H1 (cell line): ENCODE measurements around the gene TEX29. TPM values are rescaled to one million over a fixed set of nuclear protein-coding genes. Genes with fewer than 3 reads are reported as not detected.

ENCODE experiments used
- CTCF ChIA-PET: fragments of 300-600 bp; sonication (Branson Sonifier 250); formaldehyde crosslinking; loops from one replicate; lab custom pipeline; 2021; ENCODE audit not compliant: partially characterized antibody; lab: Charles Lee
- POLR2A ChIA-PET: fragments of 300-600 bp; sonication (Branson Sonifier 250); formaldehyde crosslinking; loops from one replicate; lab custom pipeline; 2021; ENCODE audit warnings: inconsistent platforms; ENCODE audit not compliant: partially characterized antibody; lab: Charles Lee
- DNase-seq, 2 experiments: peaks; one replicate each; pipeline versions ENCODE4 v3.0.0 to v3.0.0-alpha.2; 2010 to 2022; ENCODE audit warnings: low spot score in 2 of 2, low read depth in 1 of 2, mixed read lengths in 1 of 2
- FAIRE-seq: peaks from 2 replicates; lab custom pipeline; 2011; peaks lifted over from hg19 to GRCh38; lab: Jason Lieb, UNC
- H2AFZ ChIP-seq: 2 replicates; pipeline ENCODE4 v1.8.1; 2012; ENCODE audit warnings: low read length, inconsistent platforms
- H2AK5ac ChIP-seq: 2 replicates; pipeline ENCODE4 v1.6.1; 2013; ENCODE audit warnings: low read depth, low read length
- H2BK120ac ChIP-seq: replicated peaks from 2 replicates; pipeline ENCODE3; 2013; ENCODE audit warnings: low read depth, low read length, inconsistent platforms
- H2BK12ac ChIP-seq: 2 replicates; pipeline ENCODE4 v1.6.1; 2013; ENCODE audit warnings: low read depth, low read length
- H2BK15ac ChIP-seq: 2 replicates; pipeline ENCODE4 v1.6.1; 2013; ENCODE audit warnings: low read length
- H2BK20ac ChIP-seq: 2 replicates; pipeline ENCODE4 v1.6.1; 2013; ENCODE audit warnings: low read length
- H2BK5ac ChIP-seq: 2 replicates; pipeline ENCODE4 v1.6.1; 2013; ENCODE audit warnings: low read depth, low read length
- H3K14ac ChIP-seq: 2 replicates; pipeline ENCODE4 v1.6.1; 2013; ENCODE audit warnings: inconsistent platforms; ENCODE audit not compliant: insufficient read length
- H3K18ac ChIP-seq: 2 replicates; pipeline ENCODE4 v1.6.1; 2013; ENCODE audit warnings: low read length; ENCODE audit errors: extremely low read depth
- H3K23ac ChIP-seq: 2 replicates; pipeline ENCODE4 v1.6.1; 2013; ENCODE audit warnings: inconsistent platforms; ENCODE audit not compliant: insufficient read length
- H3K23me2 ChIP-seq: 2 replicates; pipeline ENCODE4 v1.6.1; 2013; ENCODE audit warnings: low read depth, low read length
- H3K27ac ChIP-seq: 2 replicates; pipeline ENCODE4 v1.6.1; 2011; ENCODE audit warnings: low read depth, low read length, inconsistent platforms
- H3K27me3 ChIP-seq, 4 experiments: replicated peaks in 1 of 4; 1 replicate in 1 of 4; 2 replicates in 3 of 4; pipeline versions ENCODE4 v1.6.1 to v1.8.1; 2011 to 2013; ENCODE audit warnings: low read length in 3 of 4, mild to moderate bottlenecking in 3 of 4, inconsistent platforms in 2 of 4, mixed read lengths in 2 of 4, moderate library complexity in 1 of 4; ENCODE audit not compliant: control insufficient read depth in 3 of 4, insufficient read depth in 3 of 4; ENCODE audit errors: extremely low read depth in 1 of 4
- H3K36me3 ChIP-seq, 4 experiments: 2 replicates each; pipeline versions ENCODE4 v1.6.1 to v1.8.1; 2011 to 2013; ENCODE audit warnings: mild to moderate bottlenecking in 4 of 4, low read length in 3 of 4, moderate library complexity in 2 of 4, control low read depth in 1 of 4, inconsistent platforms in 1 of 4; ENCODE audit not compliant: insufficient read depth in 4 of 4, control insufficient read depth in 2 of 4
- H3K4ac ChIP-seq: replicated peaks from 2 replicates; pipeline ENCODE3; 2013; ENCODE audit warnings: low read length, low read depth, mixed read lengths, inconsistent platforms; ENCODE audit not compliant: insufficient read length
- H3K4me1 ChIP-seq, 4 experiments: replicated peaks in 1 of 4; 1 replicate in 1 of 4; 2 replicates in 3 of 4; pipeline versions ENCODE4 v1.6.1 to v1.8.1; 2011 to 2013; ENCODE audit warnings: low read length in 3 of 4, inconsistent platforms in 2 of 4, mixed read lengths in 1 of 4; ENCODE audit not compliant: insufficient read depth in 4 of 4, control insufficient read depth in 3 of 4
- H3K4me2 ChIP-seq, 2 experiments: 2 replicates each; pipeline versions ENCODE4 v1.6.1 to v1.8.1; 2011 to 2013; ENCODE audit warnings: low read depth in 2 of 2, low read length in 2 of 2, control low read depth in 1 of 2, inconsistent platforms in 1 of 2, mild to moderate bottlenecking in 1 of 2; ENCODE audit not compliant: insufficient read depth in 1 of 2
- H3K4me3 ChIP-seq, 4 experiments: fragments of 200-600, 300-600 bp in 1 of 4; sonication (generic), shearing (Covaris generic), sonication (Bioruptor Twin) in 1 of 4; 2 replicates each; pipeline versions ENCODE4 v1.5.1 to v1.8.1; 2011 to 2016; ENCODE audit warnings: low read length in 4 of 4, low read depth in 3 of 4, control low read depth in 2 of 4, inconsistent platforms in 2 of 4, mild to moderate bottlenecking in 2 of 4, mixed read lengths in 1 of 4, moderate library complexity in 1 of 4; ENCODE audit not compliant: insufficient read depth in 2 of 4; ENCODE audit errors: extremely low read depth in 1 of 4
- H3K56ac ChIP-seq: replicated peaks from 2 replicates; pipeline ENCODE3; 2013; ENCODE audit warnings: low read depth, mild to moderate bottlenecking, mixed read lengths, low read length, inconsistent platforms; ENCODE audit not compliant: insufficient read length
- H3K79me1 ChIP-seq: 2 replicates; pipeline ENCODE4 v1.6.1; 2013; ENCODE audit warnings: low read depth, low read length, control low read depth
- H3K79me2 ChIP-seq, 2 experiments: 2 replicates each; pipeline versions ENCODE4 v1.6.1 to v1.8.1; 2012 to 2013; ENCODE audit warnings: low read length in 2 of 2, mild to moderate bottlenecking in 2 of 2, inconsistent platforms in 1 of 2; ENCODE audit not compliant: insufficient read depth in 2 of 2, control insufficient read depth in 1 of 2
- H3K9ac ChIP-seq, 4 experiments: replicated peaks in 1 of 4; 1 replicate in 1 of 4; 2 replicates in 3 of 4; pipeline versions ENCODE4 v1.6.1 to v1.8.1; 2011 to 2013; ENCODE audit warnings: low read depth in 3 of 4, low read length in 3 of 4, control low read depth in 2 of 4, mild to moderate bottlenecking in 2 of 4, moderate library complexity in 2 of 4, inconsistent platforms in 1 of 4; ENCODE audit errors: extremely low read depth in 1 of 4
- H3K9me3 ChIP-seq, 2 experiments: 2 replicates each; pipeline versions ENCODE4 v1.6.1 to v1.8.1; 2012 to 2013; ENCODE audit warnings: mild to moderate bottlenecking in 2 of 2, moderate library complexity in 2 of 2, control low read depth in 1 of 2, inconsistent platforms in 1 of 2, low read depth in 1 of 2, low read length in 1 of 2, mixed read lengths in 1 of 2; ENCODE audit not compliant: insufficient read depth in 2 of 2
- H4K20me1 ChIP-seq, 2 experiments: replicated peaks in 1 of 2; 2 replicates each; pipeline versions ENCODE3 to v1.8.1; 2011 to 2013; ENCODE audit warnings: inconsistent platforms in 2 of 2, low read length in 2 of 2, mild to moderate bottlenecking in 1 of 2; ENCODE audit not compliant: insufficient read depth in 2 of 2, control insufficient read depth in 1 of 2
- H4K5ac ChIP-seq: 2 replicates; pipeline ENCODE4 v1.6.1; 2013; ENCODE audit warnings: low read length, low read depth, mixed read lengths, inconsistent platforms; ENCODE audit not compliant: insufficient read length
- H4K8ac ChIP-seq: 2 replicates; pipeline ENCODE4 v1.8.0; 2013; ENCODE audit warnings: mild to moderate bottlenecking, moderate library complexity, low read length, inconsistent platforms; ENCODE audit not compliant: insufficient read depth; ENCODE audit errors: extremely low read depth
- H4K91ac ChIP-seq: replicated peaks from 2 replicates; pipeline ENCODE3; 2013; ENCODE audit warnings: low read length, mixed read lengths, inconsistent platforms; ENCODE audit not compliant: insufficient read length
- CBX5 ChIP-seq: fragments of 300-800, 300-1000 bp; sonication (generic); IDR thresholded peaks from 2 replicates; pipeline ENCODE4 v1.7.1; 2016; ENCODE audit warnings: antibody characterized with exemption, low read length, low read depth
- CHD1 ChIP-seq: IDR thresholded peaks from 2 replicates; pipeline ENCODE4 v1.6.1; 2012; ENCODE audit warnings: low read depth, low read length, improper control_type of control experiment
- GABPA ChIP-seq: IDR thresholded peaks from 2 replicates; pipeline ENCODE4 v1.6.1; 2011; ENCODE audit warnings: mild to moderate bottlenecking, low read length, moderate library complexity, borderline replicate concordance; ENCODE audit not compliant: insufficient read depth
- GTF2F1 ChIP-seq: IDR thresholded peaks from 2 replicates; pipeline ENCODE4 v1.6.1; 2012; ENCODE audit warnings: low read depth, low read length, improper control_type of control experiment, borderline replicate concordance
- MAFK ChIP-seq: IDR thresholded peaks from 2 replicates; pipeline ENCODE4 v1.6.1; 2012; ENCODE audit warnings: low read depth, mild to moderate bottlenecking, improper control_type of control experiment, low read length
- MAX ChIP-seq: IDR thresholded peaks from 2 replicates; pipeline ENCODE4 v1.6.1; 2012; ENCODE audit warnings: inconsistent platforms
- NANOG ChIP-seq: IDR thresholded peaks from 2 replicates; pipeline ENCODE4 v1.6.1; 2011; ENCODE audit warnings: low read length, low read depth, mild to moderate bottlenecking, inconsistent platforms; ENCODE audit not compliant: insufficient read depth, poor library complexity, severe bottlenecking
- PHF8 ChIP-seq: fragments of 200-600 bp; sonication (generic); conservative IDR thresholded peaks from 2 replicates; pipeline ENCODE4 v1.7.1; 2012; ENCODE audit warnings: low read depth, mild to moderate bottlenecking, inconsistent platforms, low read length, moderate library complexity
- POU5F1 ChIP-seq: IDR thresholded peaks from 2 replicates; pipeline ENCODE4 v1.6.1; 2011; ENCODE audit warnings: low read depth, mild to moderate bottlenecking, low read length, moderate library complexity
- RNF2 ChIP-seq: fragments of 200-900, 300-1000 bp; sonication (generic); IDR thresholded peaks from 2 replicates; pipeline ENCODE4 v1.7.1; 2016; ENCODE audit warnings: borderline replicate concordance, low read depth, mild to moderate bottlenecking, antibody characterized with exemption, low read length; ENCODE audit not compliant: poor library complexity, severe bottlenecking; ENCODE audit errors: missing control alignments
- SIRT6 ChIP-seq: IDR thresholded peaks from one replicate; pipeline ENCODE4 v1.7.1; 2012; ENCODE audit warnings: low read length, inconsistent platforms
- SP2 ChIP-seq: IDR thresholded peaks from 2 replicates; pipeline ENCODE4 v1.6.1; 2012; ENCODE audit warnings: mild to moderate bottlenecking, low read length, inconsistent platforms
- SP4 ChIP-seq: IDR thresholded peaks from 2 replicates; pipeline ENCODE4 v1.6.1; 2012; ENCODE audit warnings: low read length, inconsistent platforms
- YY1 ChIP-seq: IDR thresholded peaks from 2 replicates; pipeline ENCODE4 v1.6.1; 2011; ENCODE audit warnings: low read depth, mild to moderate bottlenecking, low read length
- WGBS, 2 experiments: shearing (Covaris generic) in 1 of 2; methylation state at CpG; one replicate each; pipeline versions ENCODE4 v1.1.6 to v1.1.7; 2013 to 2015; ENCODE audit warnings: low lambda C conversion rate in 2 of 2, mixed read lengths in 2 of 2, inconsistent platforms in 1 of 2, low coverage in 1 of 2, missing lambda C conversion rate in 1 of 2; ENCODE audit not compliant: insufficient replicate concordance in 2 of 2, insufficient coverage in 1 of 2, insufficient read length in 1 of 2; ENCODE audit errors: extremely low coverage in 1 of 2, missing lambda C conversion rate in 1 of 2; 5-methylcytosine and 5-hydroxymethylcytosine counted together
- polyA plus RNA-seq, 7 experiments: library from polyadenylated mRNA; depleted of rRNA in 3 of 7; stranded (reverse) in 5 of 7; unstranded in 2 of 7; fragments of >200 nt in 5 of 7; fragments of 200-250 nt in 2 of 7; gene quantifications; 1 replicate in 5 of 7; 2 replicates in 1 of 7; 4 replicates in 1 of 7; pipeline versions ENCODE4 v1.2.1 to v1.2.3, GENCODE V29; 2011 to 2013; ENCODE audit warnings: missing spikeins in 2 of 7, mixed read lengths in 2 of 7
- total RNA-seq: library from RNA; stranded (reverse); fragmentation: NEBNext Ultra II Directional; extraction: Animal tissue kit (Norgen Biotek cat#: 25700); gene quantifications from 2 replicates; pipeline ENCODE4 v1.2.1, GENCODE V29; 2021

TEX29 gene
- total and polyA plus RNA-seq, 2 of the 8 experiments (the other 6 are each of a cell fraction or from before 2014, with no cell fraction given), result 0.08 TPM; not detected in 1

GRCh38 chr13:111317042-111317550 is 3.3 kb upstream of the TEX29 start:
- no peak overlapping the region for H3K4me2 ChIP-seq
- H2AFZ ChIP-seq, result no peak overlapping the region
- 89% methylated on average over 14 of the region's 14 CpGs; no CpG with 5 or more reads in 1 of the 2 experiments for WGBS, 2 experiments
- H3K4me3 ChIP-seq, result no peak overlapping the region
- H3K18ac ChIP-seq, result no peak overlapping the region; the same call in 1 of the 2 replicates
- ChIA-PET CTCF (interaction anchor here (0.8 to 3.0 kb wide), 4 partner anchors 12 to 112 kb away, joined by 3 to 7 read pairs (median 4); no protein-coding TSS in a partner anchor), POLR2A (no interaction called here)
- peaks cover 0 to 3% (median 0%) of the 10 kb centered on the region in 4 experiments; a peak in 1 of 8 replicates for H3K36me3 ChIP-seq
- H4K5ac ChIP-seq, result no peak overlapping the region
- no peaks in the 10 kb centered on the region for H3K23me2 ChIP-seq
- no peak overlapping the region for H2BK12ac ChIP-seq
- peaks cover 0 to 3% (median 0%) of the 10 kb centered on the region in 4 experiments; a peak in 4 of 7 replicates for H3K4me1 ChIP-seq
- no peak overlapping the region for H3K14ac ChIP-seq
- no peak for DNase-seq
- H2BK120ac ChIP-seq, result no peak overlapping the region
- no peak overlapping the region for H2BK15ac ChIP-seq
- no peak overlapping the region for H3K23ac ChIP-seq
- H2BK20ac ChIP-seq, result no peak overlapping the region
- H4K20me1 ChIP-seq, result no peaks in the 10 kb centered on the region
- no peak overlapping the region for H3K27ac ChIP-seq
- H3K56ac ChIP-seq, result no peak overlapping the region
- H3K9me3 ChIP-seq, result peaks cover 6 to 10% of the 10 kb centered on the region in 2 experiments; a peak in 3 of 4 replicates
- no peak overlapping the region for H2BK5ac ChIP-seq
- H3K79me1 ChIP-seq, result no peaks in the 10 kb centered on the region
- H3K27me3 ChIP-seq, result no peaks in the 10 kb centered on the region
- H3K79me2 ChIP-seq, result no peaks in the 10 kb centered on the region
- no peak overlapping the region for H4K8ac ChIP-seq
- H4K91ac ChIP-seq, result no peak overlapping the region
- no peak overlapping the region for H3K4ac ChIP-seq
- no peak overlapping the region for H3K9ac ChIP-seq
- FAIRE-seq, result no peak
- H2AK5ac ChIP-seq, result no peak overlapping the region
- TF ChIP-seq RNF2 (no peak), SP4 (no peak), MAX (no peak), PHF8 (no peak), SIRT6 (no peak), GABPA (no peak), CBX5 (no peak), YY1 (no peak), POU5F1 (no peak), CHD1 (no peak), SP2 (no peak), NANOG (no peak), GTF2F1 (no peak), MAFK (no peak)
